Measurements from ENCODE around the gene YBX1. TPM values are rescaled to one million over a fixed set of nuclear protein-coding genes. Genes with fewer than 3 reads are reported as not detected.

YBX1 gene
- total RNA-seq: 452 and 461 TPM in 2 replicates

- intact Hi-C loops (cut with micrococcal nuclease): loop anchor here (1.0 to 10.0 kb wide), 14 partner anchors 24 to 675 kb away; partner anchors contain the start of genes C1orf50, CCDC30, CDC20 and CFAP57
Observed at GRCh38 chr1:42681741-42682483, at the start of gene YBX1. Gene YBX1 (plus strand): TSS chr1:42682418. CDS start chr1:42682566, 148 bp downstream.

- intact Hi-C loops (cut with micrococcal nuclease): no loop called here
Observed at GRCh38 chr1:42639116-42639515, 43.1 kb upstream of the YBX1 start.

- intact Hi-C loops (cut with micrococcal nuclease): no loop called here
Observed at GRCh38 chr1:42646056-42646455, 36.2 kb upstream of the YBX1 start.

GRCh38 chr1:42657201-42657600 lies 25.0 kb upstream of the YBX1 start:
- intact Hi-C loops (cut with micrococcal nuclease): loop anchor here (5.0 kb wide), 1 partner anchor 265 kb away; no protein-coding TSS in a partner anchor

GRCh38 chr1:42657981-42658876 lies 24.0 kb upstream of the YBX1 start, which contains the start of gene PPIH:
Gene PPIH (plus strand): TSS chr1:42658423. CDS start chr1:42658447, 24 bp downstream.
- intact Hi-C loops (cut with micrococcal nuclease): loop anchor here (1.0 to 5.0 kb wide), 7 partner anchors 24 to 514 kb away; partner anchors contain the start of genes C1orf50, CFAP57, EBNA1BP2 and ERMAP

- intact Hi-C loops (cut with micrococcal nuclease): loop anchor here (1.0 to 5.0 kb wide), 7 partner anchors 23 to 513 kb away; partner anchors contain the start of genes C1orf50, CFAP57, EBNA1BP2 and ERMAP
Observed at GRCh38 chr1:42658877-42659337, 23.3 kb upstream of the YBX1 start.

- intact Hi-C loops (cut with micrococcal nuclease): loop anchor here (1.0 to 5.0 kb wide), 4 partner anchors 83 to 271 kb away; partner anchors contain the start of genes CCDC30 and ZNF691
Observed at GRCh38 chr1:42660907-42661500, 21.2 kb upstream of the YBX1 start.

- intact Hi-C loops (cut with micrococcal nuclease): no loop called here
Observed at GRCh38 chr1:42669936-42670335, 12.3 kb upstream of the YBX1 start.

GRCh38 chr1:42670425-42670824 lies 11.8 kb upstream of the YBX1 start:
- intact Hi-C loops (cut with micrococcal nuclease): no loop called here

- intact Hi-C loops (cut with micrococcal nuclease): no loop called here
Observed at GRCh38 chr1:42674214-42674613, 8.0 kb upstream of the YBX1 start.

GRCh38 chr1:42674682-42675081 lies 7.5 kb upstream of the YBX1 start:
- intact Hi-C loops (cut with micrococcal nuclease): no loop called here

GRCh38 chr1:42675467-42675866 lies 6.8 kb upstream of the YBX1 start:
- intact Hi-C loops (cut with micrococcal nuclease): no loop called here

GRCh38 chr1:42676534-42677087 lies 5.6 kb upstream of the YBX1 start:
- intact Hi-C loops (cut with micrococcal nuclease): no loop called here

GRCh38 chr1:42679364-42679983 lies 2.7 kb upstream of the YBX1 start:
- intact Hi-C loops (cut with micrococcal nuclease): no loop called here

GRCh38 chr1:42680055-42680454 lies 2.2 kb upstream of the YBX1 start:
- intact Hi-C loops (cut with micrococcal nuclease): loop anchor here (5.0 to 10.0 kb wide), 3 partner anchors 242 to 677 kb away; partner anchors contain the start of gene CDC20

- intact Hi-C loops (cut with micrococcal nuclease): loop anchor here (5.0 to 10.0 kb wide), 3 partner anchors 241 to 676 kb away; partner anchors contain the start of gene CDC20
Observed at GRCh38 chr1:42680921-42681683, 1.1 kb upstream of the YBX1 start.

- intact Hi-C loops (cut with micrococcal nuclease): loop anchor here (1.0 to 10.0 kb wide), 14 partner anchors 24 to 675 kb away; partner anchors contain the start of genes C1orf50, CCDC30, CDC20 and CFAP57
Observed at GRCh38 chr1:42682484-42682738, 193 bp downstream of the YBX1 start.

GRCh38 chr1:42682739-42683531 lies 717 bp downstream of the YBX1 start:
- intact Hi-C loops (cut with micrococcal nuclease): loop anchor here (1.0 to 10.0 kb wide), 15 partner anchors 8 to 674 kb away; partner anchors contain the start of genes C1orf50, CCDC30, CDC20 and CFAP57

Data from T-helper 1 cell treated with Interleukin-12 subunit alpha and Interleukin-12 subunit beta and Interleukin-4 antibody, amounts not matched to agents 30 ng/mL and 1 ng/mL, for 36 hours (primary cell).